OCI-LY3 (cell line): ENCODE measurements around the gene MXI1.

ENCODE experiments used
- H2AFZ ChIP-seq: fragments of 200-600, 300-600 bp; shearing (Covaris generic); 2 replicates; pipeline ENCODE4 v1.6.0; 2014; ENCODE audit warnings: antibody characterized with exemption, low read depth, low read length
- H3K27ac ChIP-seq: fragments of 200-600, 300-600 bp; sonication (generic); 2 replicates; pipeline ENCODE4 v1.5.1; 2014; ENCODE audit warnings: mild to moderate bottlenecking, low read length, moderate library complexity, mixed read lengths
- H3K27me3 ChIP-seq: fragments of 200-600, 300-600 bp; sonication (generic); 2 replicates; pipeline ENCODE4 v1.6.1; 2014; ENCODE audit warnings: low read depth, low read length, mixed read lengths
- H3K36me3 ChIP-seq: fragments of 200-600, 300-600 bp; sonication (generic); replicated peaks from 2 replicates; pipeline ENCODE3; 2014; ENCODE audit warnings: low read depth, low read length, mixed read lengths
- H3K4me1 ChIP-seq: fragments of 300-600, 200-600 bp; sonication (generic); 2 replicates; pipeline ENCODE4 v1.6.1; 2014; ENCODE audit warnings: low read length, mixed read lengths
- H3K4me2 ChIP-seq: fragments of 200-600, 300-600 bp; sonication (generic); 2 replicates; pipeline ENCODE4 v1.6.1; 2014; ENCODE audit warnings: low read length, mixed read lengths
- H3K4me3 ChIP-seq: fragments of 300-600, 200-600 bp; sonication (generic); 2 replicates; pipeline ENCODE4 v1.5.1; 2014; ENCODE audit warnings: antibody characterized with exemption, mild to moderate bottlenecking, low read length, moderate library complexity
- H3K79me2 ChIP-seq: fragments of 300-600, 200-600 bp; shearing (Covaris generic); 2 replicates; pipeline ENCODE4 v1.6.1; 2014; ENCODE audit warnings: mild to moderate bottlenecking, low read length, mixed read lengths
- H3K9ac ChIP-seq: fragments of 300-600, 200-600 bp; shearing (Covaris generic); 2 replicates; pipeline ENCODE4 v1.6.0; 2014; ENCODE audit warnings: mild to moderate bottlenecking, low read length, moderate library complexity
- H3K9me3 ChIP-seq: fragments of 200-600, 300-600 bp; shearing (Covaris generic); 2 replicates; pipeline ENCODE4 v1.6.1; 2014; ENCODE audit warnings: low read length, mixed read lengths; ENCODE audit not compliant: insufficient read depth
- H4K20me1 ChIP-seq: fragments of 200-600, 300-600 bp; sonication (generic); 2 replicates; pipeline ENCODE4 v1.6.1; 2016; ENCODE audit warnings: low read length, mixed read lengths; ENCODE audit not compliant: insufficient read depth
- EZH2phosphoT487 ChIP-seq: fragments of 200-600 bp; shearing (Covaris generic); IDR thresholded peaks from 2 replicates; pipeline ENCODE4 v1.6.1; 2018; ENCODE audit warnings: antibody characterized with exemption, mixed run types, low read depth
- TF ChIP-seq, protein P1 (sequence below): fragments of 200-600, 300-600 bp; sonication (generic); IDR thresholded peaks from 2 replicates; pipeline ENCODE4 v1.5.1; 2014; ENCODE audit warnings: antibody characterized with exemption, low read length, low read depth

Gene MXI1

DNA sequence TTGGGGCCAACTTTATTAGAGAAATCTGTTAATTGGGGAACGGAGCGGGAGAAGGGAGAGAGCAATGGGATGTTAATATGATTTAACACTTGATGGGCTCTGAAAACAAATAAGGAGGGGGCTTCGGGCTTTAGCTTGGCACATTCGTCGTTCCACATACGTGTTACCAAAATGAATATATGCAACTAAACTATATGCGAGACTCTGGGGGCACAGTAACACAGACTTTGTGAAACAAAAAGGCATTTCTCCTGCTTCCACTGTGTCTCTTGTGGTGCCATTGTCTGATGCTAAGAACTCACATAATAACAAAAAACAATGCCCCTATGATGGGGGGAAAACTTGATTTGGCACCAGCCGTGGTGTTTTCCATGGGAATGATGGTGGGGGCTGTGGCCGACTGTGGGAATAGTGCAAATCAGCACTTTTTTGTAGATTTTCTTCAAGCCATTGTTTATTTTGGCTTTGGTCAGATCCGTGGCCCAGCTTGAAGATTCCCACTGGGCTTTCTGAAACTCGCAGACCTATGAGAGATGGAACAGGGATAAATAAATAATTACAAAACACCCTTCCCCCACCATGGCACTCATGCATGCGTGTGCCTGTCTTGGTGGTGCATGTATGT, 2.2 kb upstream of the MXI1 start:
- peaks cover 16% of the 10 kb centered on the region for H3K4me1 ChIP-seq

DNA sequence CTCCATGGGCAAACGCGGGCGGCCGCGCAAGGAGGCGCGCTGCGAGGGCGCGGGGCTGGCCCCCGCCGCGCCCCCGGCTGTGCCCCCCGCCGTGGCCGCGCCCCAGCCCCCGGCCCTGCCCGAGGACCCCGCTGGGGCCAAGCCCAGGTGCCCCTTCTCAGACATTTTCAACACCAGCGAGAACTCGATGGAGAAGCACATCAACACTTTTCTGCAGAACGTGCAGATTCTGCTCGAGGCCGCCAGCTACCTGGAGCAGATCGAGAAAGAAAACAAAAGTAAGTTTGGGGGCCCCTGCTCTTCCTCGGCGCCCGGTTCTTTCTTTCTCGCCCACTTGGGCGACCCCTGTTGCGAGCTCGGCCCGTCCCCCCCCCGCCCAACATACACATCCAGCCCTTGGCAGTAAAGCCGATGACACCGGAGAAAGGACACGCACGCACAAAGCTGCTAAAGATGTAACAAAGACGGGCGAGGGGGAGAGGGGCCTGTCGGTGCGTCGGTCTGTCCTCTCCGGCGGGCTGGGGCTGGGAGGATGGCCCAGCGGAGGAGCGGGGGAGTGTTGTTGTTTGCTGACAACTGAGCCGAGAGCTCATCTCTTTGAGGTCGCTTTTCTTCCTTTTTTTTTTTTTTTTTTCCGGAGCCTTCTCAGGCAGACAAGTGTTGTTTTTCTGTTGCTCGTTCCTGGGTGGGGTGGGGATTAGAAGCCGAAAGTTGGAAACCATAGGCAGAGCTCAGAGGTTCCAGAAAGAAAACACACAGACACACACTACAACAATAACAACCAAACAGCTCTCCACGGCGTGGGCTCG, 604 bp downstream of the MXI1 start:
- peak overlapping the region; percentile 100 for H3K4me2 ChIP-seq
- H3K79me2 ChIP-seq = no peaks in the 10 kb centered on the region
- no peak for TF ChIP-seq EZH2phosphoT487
- TF ChIP-seq, protein P1, sequence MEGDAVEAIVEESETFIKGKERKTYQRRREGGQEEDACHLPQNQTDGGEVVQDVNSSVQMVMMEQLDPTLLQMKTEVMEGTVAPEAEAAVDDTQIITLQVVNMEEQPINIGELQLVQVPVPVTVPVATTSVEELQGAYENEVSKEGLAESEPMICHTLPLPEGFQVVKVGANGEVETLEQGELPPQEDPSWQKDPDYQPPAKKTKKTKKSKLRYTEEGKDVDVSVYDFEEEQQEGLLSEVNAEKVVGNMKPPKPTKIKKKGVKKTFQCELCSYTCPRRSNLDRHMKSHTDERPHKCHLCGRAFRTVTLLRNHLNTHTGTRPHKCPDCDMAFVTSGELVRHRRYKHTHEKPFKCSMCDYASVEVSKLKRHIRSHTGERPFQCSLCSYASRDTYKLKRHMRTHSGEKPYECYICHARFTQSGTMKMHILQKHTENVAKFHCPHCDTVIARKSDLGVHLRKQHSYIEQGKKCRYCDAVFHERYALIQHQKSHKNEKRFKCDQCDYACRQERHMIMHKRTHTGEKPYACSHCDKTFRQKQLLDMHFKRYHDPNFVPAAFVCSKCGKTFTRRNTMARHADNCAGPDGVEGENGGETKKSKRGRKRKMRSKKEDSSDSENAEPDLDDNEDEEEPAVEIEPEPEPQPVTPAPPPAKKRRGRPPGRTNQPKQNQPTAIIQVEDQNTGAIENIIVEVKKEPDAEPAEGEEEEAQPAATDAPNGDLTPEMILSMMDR = no peak
- no peaks in the 10 kb centered on the region for H3K9me3 ChIP-seq
- 0 out of 2 replicates have a peak overlapping the region, but pooled peaks have one; percentile 44 for H2AFZ ChIP-seq
- H4K20me1 ChIP-seq = peaks cover 13% of the 10 kb centered on the region; the same call in 1 of the 2 replicates
- peak overlapping the region; percentile 100 for H3K4me3 ChIP-seq
- peaks cover 2% of the 10 kb centered on the region for H3K36me3 ChIP-seq
- peaks cover 26% of the 10 kb centered on the region for H3K27me3 ChIP-seq
- peaks cover 23% of the 10 kb centered on the region for H3K4me1 ChIP-seq
- peak overlapping the region; percentile 25; the same call in 1 of the 2 replicates for H3K27ac ChIP-seq
- H3K9ac ChIP-seq = peak overlapping the region; percentile 66

More for the DNA sequence above, 2.2 kb upstream of the MXI1 start:
- peaks cover 12% of the 10 kb centered on the region for H3K27me3 ChIP-seq
- no peaks in the 10 kb centered on the region for H4K20me1 ChIP-seq
- TF ChIP-seq, protein P1 = no peak
- TF ChIP-seq EZH2phosphoT487 = no peak
- no peaks in the 10 kb centered on the region for H3K9me3 ChIP-seq
- no peak overlapping the region for H3K4me3 ChIP-seq
- no peaks in the 10 kb centered on the region for H3K79me2 ChIP-seq
- no peak overlapping the region for H3K27ac ChIP-seq
- no peak overlapping the region for H3K9ac ChIP-seq
- no peak overlapping the region for H2AFZ ChIP-seq
- no peak overlapping the region for H3K4me2 ChIP-seq
- no peaks in the 10 kb centered on the region for H3K36me3 ChIP-seq

DNA sequence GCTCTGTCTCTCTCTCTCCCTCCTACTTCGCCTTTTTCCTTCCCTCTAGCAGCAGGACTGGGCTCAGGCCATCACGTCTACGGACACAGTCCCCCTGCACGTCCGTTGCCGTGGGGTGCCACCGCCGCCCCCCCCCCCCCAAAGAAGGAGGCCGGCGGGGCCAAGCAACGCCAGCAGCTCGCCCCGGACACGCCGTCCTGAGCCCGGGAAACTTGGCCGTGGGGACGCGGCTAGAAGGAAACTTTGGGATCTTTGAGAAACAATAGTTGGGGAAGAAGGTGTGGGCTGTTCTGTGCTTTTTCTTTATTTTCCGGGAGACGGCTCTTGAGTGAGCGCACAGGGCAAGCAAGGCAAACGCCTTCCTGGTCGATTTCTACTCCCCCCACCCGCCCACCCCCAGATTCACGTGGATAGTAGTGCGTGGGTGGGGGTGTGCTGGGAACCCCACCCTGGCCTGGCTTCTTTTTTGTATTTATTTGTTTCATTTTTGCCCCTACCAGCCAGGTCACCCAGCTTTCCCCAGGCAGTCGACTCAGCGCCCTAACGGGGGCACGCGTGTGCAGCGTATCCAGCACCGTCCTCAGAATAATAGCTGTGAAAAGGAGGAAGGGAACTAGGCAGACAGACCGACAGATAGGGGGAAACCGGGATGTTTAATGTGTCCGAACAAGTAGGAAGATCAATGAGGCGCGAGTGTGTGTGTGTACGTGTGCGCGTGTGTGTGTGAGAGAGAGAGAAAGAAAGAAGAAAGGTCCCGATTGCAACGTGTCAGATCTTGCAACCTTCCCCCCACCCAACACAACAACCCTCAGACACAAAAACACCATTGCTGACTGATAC, 1.4 kb downstream of the MXI1 start:
- peak overlapping the region; percentile 100 for H3K4me3 ChIP-seq
- peaks cover 28% of the 10 kb centered on the region for H3K27me3 ChIP-seq
- peaks cover 23% of the 10 kb centered on the region for H3K4me1 ChIP-seq
- H3K27ac ChIP-seq = peak overlapping the region; percentile 23
- peaks cover 2% of the 10 kb centered on the region for H3K36me3 ChIP-seq
- H3K79me2 ChIP-seq = no peaks in the 10 kb centered on the region
- H4K20me1 ChIP-seq = peaks cover 19% of the 10 kb centered on the region; the same call in 1 of the 2 replicates
- peak overlapping the region; percentile 66 for H3K9ac ChIP-seq
- H3K4me2 ChIP-seq = peak overlapping the region; percentile 100
- peak overlapping the region; percentile 69; the same call in 1 of the 2 replicates for H2AFZ ChIP-seq
- TF ChIP-seq, protein P1 = peak; percentile 28
- TF ChIP-seq EZH2phosphoT487 = no peak
- no peaks in the 10 kb centered on the region for H3K9me3 ChIP-seq
